HL-60/S4 treated with phorbol 12-myristate 13-acetate at 8.2 ng/mL for 4 days and 3 days (cell line): ENCODE results near the gene UBE2M.

Experiments used
- in situ Hi-C: fragments of 300-500 bp; cut with MboI; formaldehyde crosslinking; loops from 2 replicates; pipeline ENCODE4 v1.15.0; 2022; ENCODE audit warnings: low sequenced_read_pairs

The UBE2M gene

GRCh38 chr19:58555920-58556621 lies 2.3 kb downstream of the UBE2M start:
- in situ Hi-C loops, result no loop called here

- in situ Hi-C loops, result no loop called here
Observed at GRCh38 chr19:58555369-58555885, 3.0 kb downstream of the UBE2M start.

DNA sequence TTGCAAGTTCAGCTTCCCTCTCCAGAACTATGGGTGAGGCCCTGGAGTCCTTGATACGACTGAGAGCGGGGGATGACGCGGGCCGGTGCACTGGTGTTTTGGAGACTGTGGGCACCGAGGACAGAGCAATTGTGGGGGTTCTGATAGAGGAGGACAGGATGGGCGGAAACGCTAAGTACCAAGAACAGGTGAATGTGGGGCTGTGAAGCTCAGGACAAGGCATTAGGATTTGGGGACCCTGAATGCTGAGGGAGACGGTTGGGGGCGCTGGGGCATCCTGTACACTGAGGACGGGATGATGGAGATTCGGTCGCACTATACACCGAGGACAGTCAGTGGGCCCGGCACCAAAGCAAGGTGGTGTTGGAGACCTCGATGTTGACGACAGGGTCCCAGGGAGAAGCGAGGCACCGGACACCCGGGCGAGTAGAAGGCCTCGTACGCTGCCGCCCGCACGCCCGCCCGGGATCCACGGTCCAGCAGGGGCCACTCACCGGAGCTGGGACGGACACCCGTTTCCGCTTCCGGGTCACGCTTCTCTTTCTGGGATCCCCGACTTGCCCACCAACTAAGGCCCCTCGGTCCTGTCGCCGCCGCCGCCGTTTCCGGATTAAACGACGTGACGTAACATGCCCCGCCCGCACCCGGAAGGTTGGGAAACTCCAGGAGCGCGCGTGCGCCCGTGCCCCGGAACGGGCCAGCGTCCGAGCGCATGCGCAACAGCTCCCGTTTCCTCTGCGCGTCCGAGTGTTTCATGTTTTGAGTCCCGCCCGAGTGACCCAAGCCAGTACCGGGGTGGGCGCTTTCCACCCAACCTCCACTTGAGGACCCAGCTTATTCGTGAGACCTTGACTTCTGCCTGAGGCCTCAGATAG lies 3.7 kb downstream of the UBE2M start, which contains the start of gene CHMP2A:
Gene CHMP2A, minus strand, starts transcription at position 612 of the 875 bp plus-strand sequence. CDS start 893 bp downstream, outside the sequence.
- in situ Hi-C loops, result no loop called here

- in situ Hi-C loops, result no loop called here
Observed at GRCh38 chr19:58553799-58554493, 4.5 kb downstream of the UBE2M start.

- in situ Hi-C loops, result no loop called here
Observed at GRCh38 chr19:58552655-58553054, 5.8 kb downstream of the UBE2M start.

GRCh38 chr19:58551577-58552471 lies 6.6 kb downstream of the UBE2M start:
- in situ Hi-C loops, result no loop called here

DNA sequence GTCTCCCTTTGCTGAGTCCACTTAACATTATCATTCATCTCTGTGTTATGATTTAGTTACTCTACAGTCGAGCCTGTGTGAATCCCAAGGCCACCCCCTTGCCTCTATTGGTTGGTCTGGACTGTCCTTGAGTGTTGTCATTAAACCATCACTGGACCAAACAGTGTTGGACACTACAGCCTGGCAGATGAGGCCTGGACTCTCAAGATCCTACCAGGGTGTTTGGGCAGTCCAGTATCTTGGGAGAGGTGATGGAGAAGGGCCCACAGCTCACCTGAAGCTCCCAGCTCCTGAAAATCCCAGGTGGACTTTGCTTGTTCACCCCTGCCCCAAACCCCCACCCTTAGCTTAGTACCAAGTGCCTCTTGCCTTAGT lies 7.3 kb downstream of the UBE2M start:
- in situ Hi-C loops, result no loop called here

GRCh38 chr19:58550362-58551122 lies 7.9 kb downstream of the UBE2M start:
- in situ Hi-C loops, result no loop called here

- in situ Hi-C loops, result no loop called here
Observed at GRCh38 chr19:58549664-58550361, 8.6 kb downstream of the UBE2M start.

- in situ Hi-C loops, result no loop called here
Observed at GRCh38 chr19:58548859-58549663, 9.3 kb downstream of the UBE2M start.

DNA sequence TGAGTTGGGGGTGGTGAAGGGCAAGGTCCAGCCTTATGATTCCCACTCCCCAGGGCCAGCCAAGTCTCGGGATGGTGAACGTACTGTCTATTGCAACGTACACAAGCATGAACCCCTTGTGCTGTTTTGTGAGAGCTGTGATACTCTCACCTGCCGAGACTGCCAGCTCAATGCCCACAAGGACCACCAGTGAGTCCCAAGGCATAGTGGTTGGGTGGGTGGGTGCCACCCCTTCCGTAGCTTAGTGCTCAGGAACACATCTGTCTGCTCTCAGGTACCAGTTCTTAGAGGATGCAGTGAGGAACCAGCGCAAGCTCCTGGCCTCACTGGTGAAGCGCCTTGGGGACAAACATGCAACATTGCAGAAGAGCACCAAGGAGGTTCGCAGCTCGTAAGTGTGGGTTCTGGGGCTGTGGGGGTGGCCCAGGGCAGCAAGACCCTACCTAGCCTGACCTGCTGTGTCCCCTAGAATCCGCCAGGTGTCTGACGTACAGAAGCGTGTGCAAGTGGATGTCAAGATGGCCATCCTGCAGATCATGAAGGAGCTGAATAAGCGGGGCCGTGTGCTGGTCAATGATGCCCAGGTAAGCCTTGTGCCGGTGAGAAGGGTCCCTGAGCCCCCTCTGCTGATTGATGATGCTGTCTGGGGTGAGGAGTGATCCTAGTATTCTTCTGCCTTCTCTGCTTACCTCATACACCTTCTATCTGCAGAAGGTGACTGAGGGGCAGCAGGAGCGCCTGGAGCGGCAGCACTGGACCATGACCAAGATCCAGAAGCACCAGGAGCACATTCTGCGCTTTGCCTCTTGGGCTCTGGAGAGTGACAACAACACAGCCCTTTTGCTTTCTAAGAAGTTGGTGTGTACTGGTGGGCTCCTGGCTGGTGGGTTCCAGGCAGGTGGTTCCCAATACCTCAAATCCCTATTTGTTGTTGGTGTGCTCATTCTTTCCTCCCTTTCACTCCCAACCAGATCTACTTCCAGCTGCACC lies 10.8 kb downstream of the UBE2M start:
- in situ Hi-C loops, result no loop called here

DNA sequence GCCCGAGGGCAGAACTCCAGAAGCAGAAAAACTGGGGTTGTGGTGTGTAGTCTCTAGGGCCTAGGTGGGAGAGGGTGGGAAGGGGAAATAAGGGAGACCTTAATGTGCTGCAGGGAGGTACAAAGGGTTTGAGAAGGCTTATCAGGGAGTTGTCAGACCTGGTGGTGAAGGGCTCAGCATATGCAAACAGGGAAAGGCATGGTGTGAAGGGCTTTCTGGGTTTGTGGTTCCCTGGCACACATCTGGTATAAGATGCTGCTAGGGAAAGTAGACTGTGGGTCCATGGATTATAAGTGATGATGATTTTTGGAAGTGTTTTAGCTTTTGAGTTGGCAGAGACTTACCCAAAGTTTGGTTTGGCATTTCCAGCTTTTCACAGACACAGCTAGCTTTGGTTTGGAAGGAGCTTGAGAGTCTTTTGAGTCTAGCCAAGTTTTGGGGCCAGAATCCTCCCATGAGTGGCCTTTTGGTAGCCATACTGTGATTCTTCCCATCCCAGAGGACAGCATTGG lies 12.3 kb downstream of the UBE2M start:
- in situ Hi-C loops, result no loop called here

DNA sequence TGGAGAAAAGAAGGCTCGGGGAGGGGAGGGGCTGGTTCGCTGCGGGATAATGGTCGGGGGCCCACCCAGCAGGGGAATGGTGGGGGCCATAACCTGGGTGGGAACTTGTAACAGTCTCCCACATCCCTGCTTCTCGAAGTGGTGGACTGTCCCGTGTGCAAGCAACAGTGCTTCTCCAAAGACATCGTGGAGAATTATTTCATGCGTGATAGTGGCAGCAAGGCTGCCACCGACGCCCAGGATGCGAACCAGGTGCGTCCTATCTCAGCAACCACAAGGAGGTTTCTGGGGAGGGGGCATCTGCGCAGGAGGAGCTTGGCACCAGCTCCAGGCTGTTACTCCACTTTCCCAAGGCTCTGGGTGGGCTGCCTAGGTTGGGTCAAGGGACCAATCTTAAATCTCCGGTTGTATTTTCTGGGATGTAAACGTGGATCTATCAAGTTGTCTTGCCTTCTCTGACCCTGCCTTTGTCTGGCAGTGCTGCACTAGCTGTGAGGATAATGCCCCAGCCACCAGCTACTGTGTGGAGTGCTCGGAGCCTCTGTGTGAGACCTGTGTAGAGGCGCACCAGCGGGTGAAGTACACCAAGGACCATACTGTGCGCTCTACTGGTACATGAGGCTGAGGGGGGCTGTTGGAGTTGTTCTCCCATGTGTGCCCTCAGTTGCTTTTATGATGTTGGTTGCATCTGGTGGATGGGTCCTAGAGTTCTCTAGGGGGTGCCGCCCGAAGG lies 13.0 kb downstream of the UBE2M start:
- in situ Hi-C loops, result no loop called here

- in situ Hi-C loops, result no loop called here
Observed at GRCh38 chr19:58544591-58545285, 13.7 kb downstream of the UBE2M start.

GRCh38 chr19:58543826-58544590 lies 14.4 kb downstream of the UBE2M start, which contains the start of gene TRIM28:
Gene TRIM28 (plus strand): TSS chr19:58544064. CDS start chr19:58544758, 694 bp downstream.
- in situ Hi-C loops, result no loop called here
